A549 (cell line): ENCODE results near the gene TMBIM1. TPM values are rescaled to one million over a fixed set of nuclear protein-coding genes. Genes with fewer than 3 reads are reported as not detected.

Experiments used
- ATAC-seq, 2 experiments: fragments of 200-7000 bp in 1 of 2; fragments of >200 bp in 1 of 2; cut with Nextera tagmentation in 1 of 2; cut with Tn5 transposase in 1 of 2; 3 replicates each; pipeline versions ENCODE4 v1.8.0 to v1.9.1; 2018 to 2020; ENCODE audit warnings: mild to moderate bottlenecking in 1 of 2, moderate library complexity in 1 of 2
- CTCF ChIA-PET: fragments of 300-600 bp; sonication (Branson Sonifier 250); formaldehyde crosslinking; extraction: SDS; loops from one replicate; lab custom pipeline; 2021; ENCODE audit warnings: antibody characterized with exemption, inconsistent platforms; lab: Yijun Ruan, JAX
- POLR2A ChIA-PET: fragments of 350-600 bp; formaldehyde crosslinking; extraction: SDS; loops from one replicate; lab custom pipeline; 2021; ENCODE audit warnings: antibody characterized with exemption, inconsistent platforms; lab: Yijun Ruan, JAX
- DNase-seq, 2 experiments: peaks; one replicate each; pipeline versions ENCODE4 v3.0.0 to v3.0.0-alpha.2; 2011 to 2016; ENCODE audit warnings: low read depth in 1 of 2, low spot score in 1 of 2
- FAIRE-seq: peaks from 2 replicates; lab custom pipeline; 2011; peaks lifted over from hg19 to GRCh38; lab: Jason Lieb, UNC
- H3K27ac ChIP-seq, 2 experiments: fragments of >200 bp; sonication (Bioruptor Twin); formaldehyde crosslinking; 3 replicates each; pipeline ENCODE4 v1.5.1; 2016 to 2017
- H3K4me1 ChIP-seq: fragments of >200 bp; sonication (Bioruptor Twin); formaldehyde crosslinking; 3 replicates; pipeline ENCODE4 v1.6.1; 2016
- H3K4me2 ChIP-seq: fragments of >200 bp; sonication (Bioruptor Twin); formaldehyde crosslinking; 3 replicates; pipeline ENCODE4 v1.6.1; 2016
- H3K4me3 ChIP-seq: fragments of >200 bp; sonication (Bioruptor Twin); formaldehyde crosslinking; 3 replicates; pipeline ENCODE4 v1.5.1; 2016
- H3K9me3 ChIP-seq: fragments of >200 bp; sonication (Bioruptor Twin); formaldehyde crosslinking; 3 replicates; pipeline ENCODE4 v1.6.1; 2016
- ATOH8 ChIP-seq: fragments of 250-450 bp; sonication (Bioruptor Pico); IDR thresholded peaks from 2 replicates; pipeline ENCODE4 v1.5.0; 2020; ENCODE audit warnings: low read depth, mild to moderate bottlenecking, moderate library complexity
- CEBPB ChIP-seq, 2 experiments: fragments of >200 bp in 1 of 2; sonication (Bioruptor Twin) in 1 of 2; formaldehyde crosslinking in 1 of 2; IDR thresholded peaks; 2 replicates each; pipeline ENCODE4 v1.6.1; 2012 to 2016
- EHF ChIP-seq: fragments of 250-450 bp; sonication (Bioruptor Pico); IDR thresholded peaks from 2 replicates; pipeline ENCODE4 v1.5.0; 2020; ENCODE audit warnings: mild to moderate bottlenecking
- FOXS1 ChIP-seq: fragments of 250-450 bp; sonication (Bioruptor Pico); IDR thresholded peaks from 2 replicates; pipeline ENCODE4 v1.5.0; 2020; ENCODE audit warnings: mild to moderate bottlenecking, moderate library complexity
- GATA3 ChIP-seq: IDR thresholded peaks from 2 replicates; pipeline ENCODE4 v1.6.1; 2012; ENCODE audit warnings: borderline replicate concordance
- HOXB13 ChIP-seq: fragments of 250-450 bp; sonication (Bioruptor Pico); IDR thresholded peaks from 2 replicates; pipeline ENCODE4 v1.5.0; 2020; ENCODE audit warnings: low read depth, mild to moderate bottlenecking, moderate library complexity
- JUN ChIP-seq, 2 experiments: fragments of >200 bp; sonication (Bioruptor Twin); formaldehyde crosslinking; IDR thresholded peaks; 2 replicates in 1 of 2; 3 replicates in 1 of 2; pipeline ENCODE4 v1.6.1; 2016 to 2017
- JUNB ChIP-seq: fragments of >200 bp; sonication (Bioruptor Twin); formaldehyde crosslinking; IDR thresholded peaks from 2 replicates; pipeline ENCODE4 v1.6.1; 2016
- KDM5A ChIP-seq: fragments of 200-600 bp; sonication (generic); IDR thresholded peaks from 2 replicates; pipeline ENCODE4 v1.6.1; 2016; ENCODE audit warnings: antibody characterized with exemption, mild to moderate bottlenecking
- MAFK ChIP-seq: fragments of 450-650 bp; IDR thresholded peaks from 2 replicates; pipeline ENCODE4 v1.6.1; 2014; ENCODE audit not compliant: partially characterized antibody
- MYC ChIP-seq: IDR thresholded peaks from 2 replicates; pipeline ENCODE4 v1.6.1; 2012; ENCODE audit warnings: mild to moderate bottlenecking, inconsistent platforms, low read length, improper control_type of control experiment, borderline replicate concordance
- NFE2L2 ChIP-seq: fragments of 150-350 bp; conservative IDR thresholded peaks from 2 replicates; pipeline ENCODE4 v1.6.1; 2014; ENCODE audit warnings: low read length
- NPAS2 ChIP-seq: fragments of 250-450 bp; sonication (Bioruptor Pico); IDR thresholded peaks from 2 replicates; pipeline ENCODE4 v1.8.0; 2022; ENCODE audit warnings: mild to moderate bottlenecking, moderate library complexity, borderline replicate concordance
- NR3C1 ChIP-seq: fragments of >200 bp; sonication (Bioruptor Twin); formaldehyde crosslinking; IDR thresholded peaks from 3 replicates; pipeline ENCODE4 v1.6.1; 2017
- PBX3 ChIP-seq: IDR thresholded peaks from 2 replicates; pipeline ENCODE4 v1.6.1; 2012
- PHF8 ChIP-seq: fragments of 200-600 bp; sonication (generic); IDR thresholded peaks from 2 replicates; pipeline ENCODE4 v1.6.1; 2016; ENCODE audit warnings: low read depth, mild to moderate bottlenecking, antibody characterized with exemption, moderate library complexity, borderline replicate concordance
- POLR2A ChIP-seq: IDR thresholded peaks from 2 replicates; pipeline ENCODE4 v1.6.1; 2012; ENCODE audit warnings: mild to moderate bottlenecking, low read length
- REST ChIP-seq: fragments of 200-600 bp; sonication (generic); IDR thresholded peaks from 2 replicates; pipeline ENCODE4 v1.6.1; 2016; ENCODE audit warnings: antibody characterized with exemption, mild to moderate bottlenecking, moderate library complexity
- RFX5 ChIP-seq: fragments of 450-650 bp; IDR thresholded peaks from 2 replicates; pipeline ENCODE4 v1.7.1; 2014; ENCODE audit warnings: antibody characterized with exemption, mild to moderate bottlenecking, moderate library complexity
- SMC3 ChIP-seq: fragments of >200 bp; sonication (Bioruptor Twin); formaldehyde crosslinking; IDR thresholded peaks from 3 replicates; pipeline ENCODE4 v1.6.1; 2018; ENCODE audit warnings: inconsistent platforms
- TP53 ChIP-seq: fragments of 250-450 bp; sonication (Bioruptor Pico); IDR thresholded peaks from 2 replicates; pipeline ENCODE4 v1.5.0; 2021; ENCODE audit warnings: mild to moderate bottlenecking, moderate library complexity
- ZC3H11A ChIP-seq: fragments of 450-650 bp; IDR thresholded peaks from 2 replicates; pipeline ENCODE4 v1.6.1; 2014; ENCODE audit warnings: antibody characterized with exemption, mild to moderate bottlenecking
- WGBS: methylation state at CpG from one replicate; pipeline ENCODE4 v1.1.6; 2017; ENCODE audit errors: missing lambda C conversion rate; 5-methylcytosine and 5-hydroxymethylcytosine counted together
- polyA plus RNA-seq, 4 experiments: library from polyadenylated mRNA; depleted of rRNA in 3 of 4; stranded (reverse); fragments of >200 nt; fragmentation: RNase III in 1 of 4; extraction: RNeasy Plus Mini Kit Qiagen cat#74134 plus additional on column Dnase treatment in 1 of 4; gene quantifications; 2 replicates in 3 of 4; 3 replicates in 1 of 4; pipeline ENCODE4 v1.2.3, GENCODE V29; 2011 to 2017

The TMBIM1 gene
- polyA plus RNA-seq, 2 of the 4 experiments (the other 2 are of a cell fraction): 61.4 to 70.4 TPM

GRCh38 chr2:218282173-218282991 lies 9.9 kb downstream of the TMBIM1 start:
- 93% methylated on average over 17 of the region's 17 CpGs for WGBS
- Histone ChIP-seq H3K4me1 (peaks cover 27% of the 10 kb centered on the region), H3K9me3 (no peaks in the 10 kb centered on the region), H3K27ac (no peak overlapping the region), H3K4me3 (no peak overlapping the region), H3K4me2 (no peak overlapping the region)
- no peak for TF ChIP-seq PBX3
- TF ChIP-seq RFX5: no peak
- TF ChIP-seq EHF: no peak
- no peak for TF ChIP-seq SMC3
- no peak for TF ChIP-seq NFE2L2
- no peak for TF ChIP-seq HOXB13
- TF ChIP-seq PHF8: no peak
- TF ChIP-seq NPAS2 (CRISPR knock-in tag): no peak
- no peak for TF ChIP-seq JUN (IDR thresholded peaks at IDR 0.05)
- no peak for TF ChIP-seq ATOH8 (CRISPR knock-in tag)
- DNase-seq (no peak), FAIRE-seq (no peak), ATAC-seq (no peak)
- POLR2A ChIA-PET: no interaction called here
- CTCF ChIA-PET: interaction anchor here (1.2 to 8.1 kb wide), 5 partner anchors 9 to 287 kb away, joined by 3 to 105 read pairs (median 4); partner anchors contain the start of genes AAMP, CATIP, PNKD and TMBIM1

- H3K9me3 ChIP-seq: no peaks in the 10 kb centered on the region
- WGBS: 74% methylated on average over 3 of the region's 3 CpGs
- peaks cover 18% of the 10 kb centered on the region for H3K4me1 ChIP-seq
- POLR2A ChIA-PET: no interaction called here
- H3K4me2 ChIP-seq: no peak overlapping the region
- CTCF ChIA-PET: interaction anchor here (1.2 to 8.1 kb wide), 3 partner anchors 9 to 75 kb away, joined by 4 to 105 read pairs (median 12); partner anchors contain the start of genes AAMP, CATIP, PNKD and TMBIM1
- DNase-seq: no peak
- no peak for FAIRE-seq
- no peak overlapping the region for H3K27ac ChIP-seq
- TF ChIP-seq ZC3H11A: no peak
- ATAC-seq: no peak
- no peak overlapping the region for H3K4me3 ChIP-seq
These were observed 10.9 kb downstream of the TMBIM1 start for GRCh38 chr2:218281449-218281848.

- ATAC-seq: no peak
- DNase-seq: no peak
- H3K9me3 ChIP-seq: no peaks in the 10 kb centered on the region
- H3K4me2 ChIP-seq: no peak overlapping the region
- no peak overlapping the region for H3K4me3 ChIP-seq
- H3K4me1 ChIP-seq: peaks cover 9% of the 10 kb centered on the region; the same call in 2 of the 3 replicates
- TF ChIP-seq JUN (IDR thresholded peaks at IDR 0.05) (no peak), KDM5A (no peak), NPAS2 (CRISPR knock-in tag) (no peak), REST (no peak), NFE2L2 (no peak), NR3C1 (no peak), EHF (no peak), ZC3H11A (no peak), MYC (no peak), MAFK (no peak), GATA3 (no peak), FOXS1 (CRISPR knock-in tag) (no peak), CEBPB (IDR thresholded peaks at IDR 0.05) (no peak), SMC3 (no peak), TP53 (CRISPR knock-in tag) (no peak), HOXB13 (no peak), POLR2A (no peak), JUNB (no peak)
- TF ChIP-seq, all 56 proteins: peak for 0
- ChIA-PET POLR2A (no interaction called here), CTCF (interaction anchor here (0.6 to 8.1 kb wide), 4 partner anchors 7 to 183 kb away, joined by 3 to 105 read pairs (median 8); partner anchors contain the start of genes AAMP, PNKD and TMBIM1)
- no peak for FAIRE-seq
- WGBS: 97% methylated on average over 8 of the region's 14 CpGs
- H3K27ac ChIP-seq: no peak overlapping the region
These were observed 11.9 kb downstream of the TMBIM1 start for GRCh38 chr2:218280260-218280870.
